IgD-negative memory B cell (primary cell): ENCODE measurements around the gene PSMD12. TPM values are rescaled to one million over a fixed set of nuclear protein-coding genes. Genes with fewer than 3 reads are reported as not detected.

Source experiments
- H3K27ac Mint-ChIP-seq, 3 donors: one replicate each; pipeline ENCODE4 v1.8.0; 2020 to 2022; ENCODE audit warnings: mild to moderate bottlenecking in 3 of 3, mixed read lengths in 3 of 3, moderate library complexity in 1 of 3
- H3K27me3 Mint-ChIP-seq: one replicate; pipeline ENCODE4 v1.8.0; 2021; ENCODE audit warnings: mixed read lengths
- H3K36me3 Mint-ChIP-seq: one replicate; pipeline ENCODE4 v1.8.0; 2020; ENCODE audit warnings: mild to moderate bottlenecking, mixed read lengths
- H3K4me1 Mint-ChIP-seq, 3 donors: one replicate each; pipeline ENCODE4 v1.8.0; 2020 to 2022; ENCODE audit warnings: mixed read lengths in 3 of 3, mild to moderate bottlenecking in 1 of 3
- H3K4me3 Mint-ChIP-seq, 4 donors: one replicate each; pipeline ENCODE4 v1.8.0; 2020 to 2022; ENCODE audit warnings: mild to moderate bottlenecking in 4 of 4, mixed read lengths in 4 of 4, moderate library complexity in 3 of 4
- H3K9me3 Mint-ChIP-seq, 3 donors: one replicate each; pipeline ENCODE4 v1.8.0; 2020 to 2021; ENCODE audit warnings: mixed read lengths in 3 of 3, mild to moderate bottlenecking in 1 of 3
- polyA plus RNA-seq: library from polyadenylated mRNA; unstranded; fragments of 300-500 nt; fragmentation: Illumina TruSeq; gene quantifications from one replicate; pipeline ENCODE4 v1.2.3, GENCODE V29; 2021

The PSMD12 gene
- polyA plus RNA-seq, 1 donor from 2014 or later, result 30.1 TPM

DNA sequence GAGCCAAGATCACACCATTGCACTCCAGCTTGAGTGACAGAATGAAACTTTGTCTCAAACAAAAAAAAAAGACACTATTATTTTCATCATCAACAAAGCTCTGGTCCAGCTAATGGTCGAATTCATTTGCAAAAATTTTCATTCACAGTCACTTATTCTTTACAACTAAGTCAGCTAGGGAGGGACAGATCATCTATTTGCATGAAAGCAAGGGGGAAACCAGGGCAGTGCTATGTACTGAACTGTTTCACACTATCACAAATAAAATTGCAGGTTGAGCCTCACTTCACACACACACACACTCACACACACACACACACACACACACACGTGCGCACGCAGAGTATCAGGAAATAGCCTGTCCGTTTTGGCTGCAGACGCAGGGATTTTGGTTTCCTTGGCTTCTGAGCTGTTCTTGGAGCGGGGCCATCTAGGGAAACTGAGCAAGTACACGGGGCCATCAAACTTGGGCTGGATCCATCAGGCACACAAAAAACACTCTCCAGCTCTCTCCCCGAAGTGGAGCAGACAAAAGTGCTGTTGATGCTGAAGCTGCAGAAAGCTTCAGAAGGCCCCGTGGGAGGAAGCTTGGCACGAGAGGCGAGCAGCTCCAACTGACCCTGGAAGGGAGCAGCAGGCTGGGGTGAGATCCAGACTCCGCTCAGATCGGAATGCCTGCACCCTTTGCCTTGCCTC, 77.0 kb downstream of the PSMD12 start:
- peaks cover 6 to 12% (median 11%) of the 10 kb centered on the region in 3 donors for H3K4me1 Mint-ChIP-seq
- H3K27me3 Mint-ChIP-seq, result peaks cover 1% of the 10 kb centered on the region
- H3K27ac Mint-ChIP-seq, result no peak overlapping the region
- no peak overlapping the region for H3K4me3 Mint-ChIP-seq
- H3K36me3 Mint-ChIP-seq, result no peaks in the 10 kb centered on the region
- H3K9me3 Mint-ChIP-seq, result no peaks in the 10 kb centered on the region

Other genes starting within 250 kb of the PSMD12 start
- gene HELZ, start 121.4 kb downstream of the PSMD12 start, polyA plus RNA-seq, result 42.7 TPM
- 26.0 TPM for gene PITPNC1, start 10.7 kb upstream of the PSMD12 start, polyA plus RNA-seq